Mesendoderm (in vitro differentiated cells): ENCODE data around the gene BTD.

Experiments
- DNase-seq: peaks from one replicate; pipeline ENCODE4 v3.0.0; 2013
- H2AK5ac ChIP-seq: 2 replicates; pipeline ENCODE4 v1.6.1; 2013; ENCODE audit warnings: low read length, inconsistent platforms
- H2BK120ac ChIP-seq: 2 replicates; pipeline ENCODE4 v1.6.1; 2013; ENCODE audit warnings: low read depth, mild to moderate bottlenecking, low read length, moderate library complexity, mixed read lengths
- H2BK15ac ChIP-seq: replicated peaks from 2 replicates; pipeline ENCODE4 v1.6.1; 2013; ENCODE audit warnings: low read depth, mild to moderate bottlenecking, moderate library complexity
- H2BK5ac ChIP-seq: 2 replicates; pipeline ENCODE4 v1.6.1; 2013; ENCODE audit warnings: low read length, inconsistent platforms
- H3K18ac ChIP-seq: 2 replicates; pipeline ENCODE4 v1.6.1; 2013; ENCODE audit warnings: mild to moderate bottlenecking, low read length, mixed read lengths
- H3K23ac ChIP-seq: one replicate; pipeline ENCODE4 v1.6.1; 2013; ENCODE audit warnings: low read length
- H3K27ac ChIP-seq: 2 replicates; pipeline ENCODE4 v1.5.1; 2013; ENCODE audit warnings: low read depth, mild to moderate bottlenecking, inconsistent platforms, low read length, moderate library complexity
- H3K27me3 ChIP-seq: 2 replicates; pipeline ENCODE4 v1.6.1; 2013; ENCODE audit warnings: low read length, control low read depth, mild to moderate bottlenecking, inconsistent platforms; ENCODE audit not compliant: insufficient read depth, poor library complexity
- H3K36me3 ChIP-seq: 2 replicates; pipeline ENCODE4 v1.6.1; 2013; ENCODE audit warnings: low read length, inconsistent platforms; ENCODE audit not compliant: control insufficient read depth, insufficient read depth
- H3K4ac ChIP-seq: one replicate; pipeline ENCODE4 v1.6.1; 2013; ENCODE audit warnings: low read depth, mild to moderate bottlenecking, low read length, moderate library complexity
- H3K4me1 ChIP-seq: 2 replicates; pipeline ENCODE4 v1.6.1; 2013; ENCODE audit warnings: low read depth, low read length, inconsistent platforms; ENCODE audit not compliant: control insufficient read depth
- H3K4me2 ChIP-seq: 2 replicates; pipeline ENCODE4 v1.6.1; 2013; ENCODE audit warnings: low read length
- H3K4me3 ChIP-seq: 2 replicates; pipeline ENCODE4 v1.5.1; 2013; ENCODE audit warnings: mild to moderate bottlenecking, low read length
- H3K56ac ChIP-seq: one replicate; pipeline ENCODE4 v1.6.1; 2013; ENCODE audit warnings: low read length
- H3K79me1 ChIP-seq: 2 replicates; pipeline ENCODE4 v1.6.1; 2013; ENCODE audit warnings: low read length, inconsistent platforms
- H3K79me2 ChIP-seq: 2 replicates; pipeline ENCODE4 v1.6.1; 2013; ENCODE audit warnings: mild to moderate bottlenecking, low read length; ENCODE audit not compliant: control insufficient read depth, insufficient read depth
- H3K9ac ChIP-seq: 2 replicates; pipeline ENCODE4 v1.6.1; 2013; ENCODE audit warnings: low read length, inconsistent platforms
- H4K5ac ChIP-seq: one replicate; pipeline ENCODE4 v1.6.1; 2013; ENCODE audit warnings: low read length
- H4K8ac ChIP-seq: one replicate; pipeline ENCODE4 v1.6.1; 2013; ENCODE audit warnings: low read depth, mild to moderate bottlenecking, control low read depth, low read length, moderate library complexity
- WGBS: extraction: QIAGEN DNeasy Blood & Tissue Kit; methylation state at CpG from one replicate; pipeline ENCODE4 v1.1.7; 2013; ENCODE audit warnings: low lambda C conversion rate, missing lambda C conversion rate; ENCODE audit not compliant: insufficient coverage; ENCODE audit errors: extremely low coverage; 5-methylcytosine and 5-hydroxymethylcytosine counted together

Gene BTD

DNA sequence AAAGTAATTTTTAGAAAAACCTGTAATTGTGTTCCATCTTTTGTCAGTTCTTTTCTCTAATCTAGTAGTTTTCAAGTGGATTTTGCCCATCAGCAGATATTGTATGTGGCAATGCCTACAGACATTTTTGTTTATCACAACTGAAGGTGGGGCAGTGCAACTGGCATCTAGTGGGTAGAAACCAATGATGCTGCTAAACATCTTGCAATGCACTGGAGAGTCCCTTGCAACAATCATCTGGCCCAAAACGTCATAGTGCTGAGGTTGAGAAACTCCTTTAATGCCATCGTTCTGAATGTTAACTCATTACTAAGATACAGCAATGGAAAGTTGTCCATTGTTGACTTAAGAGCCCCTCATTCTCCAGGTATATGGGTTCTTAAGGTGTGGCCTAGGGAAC is 80.1 kb downstream of the BTD start:
- no peaks in the 10 kb centered on the region for H3K27me3 ChIP-seq
- no peak overlapping the region for H3K27ac ChIP-seq
- no peak overlapping the region for H2BK120ac ChIP-seq
- no peak overlapping the region for H3K4ac ChIP-seq
- H2AK5ac ChIP-seq: no peak overlapping the region
- no peaks in the 10 kb centered on the region for H3K79me2 ChIP-seq
- no peak overlapping the region for H3K23ac ChIP-seq
- H2BK15ac ChIP-seq: no peak overlapping the region
- H2BK5ac ChIP-seq: no peak overlapping the region
- no peak overlapping the region for H3K9ac ChIP-seq
- no peak overlapping the region for H3K18ac ChIP-seq
- no CpG with 5 or more reads among the region's 2 CpGs for WGBS
- peaks cover 2% of the 10 kb centered on the region for H3K36me3 ChIP-seq
- no peak for DNase-seq
- H3K79me1 ChIP-seq: no peaks in the 10 kb centered on the region
- H3K4me2 ChIP-seq: no peak overlapping the region
- no peak overlapping the region for H4K5ac ChIP-seq
- H3K4me3 ChIP-seq: no peak overlapping the region
- no peak overlapping the region for H3K56ac ChIP-seq
- H4K8ac ChIP-seq: no peak overlapping the region
- no peaks in the 10 kb centered on the region for H3K4me1 ChIP-seq

DNA sequence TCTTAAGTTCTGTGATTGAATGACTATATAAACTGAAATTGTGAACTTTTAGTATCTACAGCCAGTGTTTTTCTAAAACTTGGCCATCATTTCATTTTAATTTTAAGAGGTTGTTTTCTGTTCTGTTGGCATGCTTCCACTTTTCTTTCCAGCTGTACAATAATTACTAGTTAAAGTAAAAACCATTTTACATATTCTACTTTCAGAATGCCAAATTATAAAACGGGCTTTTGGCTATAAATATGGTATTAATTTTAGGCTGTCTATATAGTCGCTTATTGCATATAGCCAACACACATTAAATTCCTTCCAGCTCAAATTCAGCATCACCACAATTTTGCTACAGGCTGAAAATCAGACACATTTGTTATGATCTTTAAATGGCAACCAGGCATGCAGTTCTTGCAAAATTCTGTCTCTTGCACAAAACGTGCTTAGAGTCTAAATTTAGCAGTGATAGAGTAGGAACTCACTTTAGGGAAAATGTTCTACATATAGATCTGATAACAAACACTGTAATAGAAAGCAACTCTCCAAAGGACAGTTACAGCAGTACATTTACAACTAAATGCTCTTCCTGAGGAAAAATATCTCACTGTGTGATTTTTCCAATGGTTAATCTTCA is 81.1 kb downstream of the BTD start:
- no peaks in the 10 kb centered on the region for H3K27me3 ChIP-seq
- H3K79me2 ChIP-seq: no peaks in the 10 kb centered on the region
- H2BK120ac ChIP-seq: no peak overlapping the region
- no peak overlapping the region for H3K4me2 ChIP-seq
- H2BK5ac ChIP-seq: no peak overlapping the region
- WGBS: no CpG with 5 or more reads among the region's 3 CpGs
- H4K5ac ChIP-seq: no peak overlapping the region
- H3K79me1 ChIP-seq: no peaks in the 10 kb centered on the region
- no peak overlapping the region for H3K18ac ChIP-seq
- no peak overlapping the region for H3K27ac ChIP-seq
- H3K4me1 ChIP-seq: no peaks in the 10 kb centered on the region
- peaks cover 2% of the 10 kb centered on the region for H3K36me3 ChIP-seq
- DNase-seq: no peak
- H3K23ac ChIP-seq: no peak overlapping the region
- H3K4me3 ChIP-seq: no peak overlapping the region
- H4K8ac ChIP-seq: no peak overlapping the region
- no peak overlapping the region for H3K9ac ChIP-seq
- no peak overlapping the region for H3K56ac ChIP-seq
- H2AK5ac ChIP-seq: no peak overlapping the region
- no peak overlapping the region for H2BK15ac ChIP-seq
- no peak overlapping the region for H3K4ac ChIP-seq

DNA sequence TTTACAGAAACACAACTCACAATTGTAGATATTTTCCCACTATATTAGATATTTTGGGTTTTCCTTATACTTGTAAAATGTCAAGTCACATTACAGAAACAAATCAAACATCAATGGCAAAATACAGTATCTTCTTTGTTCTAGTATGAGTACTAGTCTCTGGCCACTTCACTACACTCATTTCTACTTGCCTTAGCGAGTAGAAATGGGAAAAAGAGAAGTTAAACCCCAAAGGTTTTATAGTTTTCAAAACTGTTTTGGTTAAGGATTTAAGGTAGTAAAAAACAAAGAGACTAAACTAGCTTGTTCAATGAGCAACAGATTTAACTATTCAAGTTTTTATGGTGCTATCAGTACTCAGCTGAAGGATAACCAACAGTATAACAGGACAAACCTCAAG is 81.7 kb downstream of the BTD start:
- H3K27me3 ChIP-seq: no peaks in the 10 kb centered on the region
- no CpG with 5 or more reads among the region's 1 CpG for WGBS
- H3K79me2 ChIP-seq: no peaks in the 10 kb centered on the region
- no peak overlapping the region for H2BK5ac ChIP-seq
- H3K23ac ChIP-seq: no peak overlapping the region
- no peak overlapping the region for H3K9ac ChIP-seq
- no peak overlapping the region for H3K27ac ChIP-seq
- H3K56ac ChIP-seq: no peak overlapping the region
- no peak overlapping the region for H2BK15ac ChIP-seq
- no peak overlapping the region for H2BK120ac ChIP-seq
- DNase-seq: no peak
- H3K4ac ChIP-seq: no peak overlapping the region
- no peaks in the 10 kb centered on the region for H3K79me1 ChIP-seq
- H3K4me2 ChIP-seq: no peak overlapping the region
- no peak overlapping the region for H4K8ac ChIP-seq
- H4K5ac ChIP-seq: no peak overlapping the region
- H3K18ac ChIP-seq: no peak overlapping the region
- H2AK5ac ChIP-seq: no peak overlapping the region
- H3K4me3 ChIP-seq: no peak overlapping the region
- H3K36me3 ChIP-seq: peaks cover 2% of the 10 kb centered on the region
- H3K4me1 ChIP-seq: no peaks in the 10 kb centered on the region

DNA sequence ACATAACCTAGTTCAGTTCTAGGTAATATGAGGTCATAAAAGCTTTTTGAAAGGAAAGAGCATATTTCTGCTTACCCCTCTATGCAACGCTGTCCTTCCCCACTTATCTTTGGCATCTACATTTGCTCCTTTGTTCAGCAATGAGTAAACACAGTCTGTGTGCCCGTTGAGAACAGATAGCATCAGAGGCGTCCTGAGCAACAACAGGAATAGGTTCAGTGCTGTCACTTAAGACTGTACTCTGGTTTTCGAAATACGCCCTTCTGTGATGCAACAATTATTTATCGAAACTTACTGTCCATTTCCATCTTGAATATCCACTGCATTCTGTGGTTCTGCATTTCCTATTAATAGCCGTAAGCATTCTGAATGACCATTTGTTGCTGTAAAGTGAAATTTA is 84.4 kb downstream of the BTD start:
- H3K27ac ChIP-seq: no peak overlapping the region
- no peak overlapping the region for H2BK15ac ChIP-seq
- DNase-seq: no peak
- H3K4ac ChIP-seq: no peak overlapping the region
- H3K4me2 ChIP-seq: no peak overlapping the region
- no peak overlapping the region for H4K8ac ChIP-seq
- peaks cover 2% of the 10 kb centered on the region for H3K36me3 ChIP-seq
- no peak overlapping the region for H3K9ac ChIP-seq
- no peak overlapping the region for H2AK5ac ChIP-seq
- no peak overlapping the region for H4K5ac ChIP-seq
- H3K56ac ChIP-seq: no peak overlapping the region
- no peaks in the 10 kb centered on the region for H3K79me1 ChIP-seq
- WGBS: no CpG with 5 or more reads among the region's 7 CpGs
- H3K18ac ChIP-seq: no peak overlapping the region
- H3K79me2 ChIP-seq: no peaks in the 10 kb centered on the region
- H3K4me1 ChIP-seq: no peaks in the 10 kb centered on the region
- H3K27me3 ChIP-seq: no peaks in the 10 kb centered on the region
- H2BK120ac ChIP-seq: no peak overlapping the region
- no peak overlapping the region for H3K4me3 ChIP-seq
- no peak overlapping the region for H2BK5ac ChIP-seq
- H3K23ac ChIP-seq: no peak overlapping the region

DNA sequence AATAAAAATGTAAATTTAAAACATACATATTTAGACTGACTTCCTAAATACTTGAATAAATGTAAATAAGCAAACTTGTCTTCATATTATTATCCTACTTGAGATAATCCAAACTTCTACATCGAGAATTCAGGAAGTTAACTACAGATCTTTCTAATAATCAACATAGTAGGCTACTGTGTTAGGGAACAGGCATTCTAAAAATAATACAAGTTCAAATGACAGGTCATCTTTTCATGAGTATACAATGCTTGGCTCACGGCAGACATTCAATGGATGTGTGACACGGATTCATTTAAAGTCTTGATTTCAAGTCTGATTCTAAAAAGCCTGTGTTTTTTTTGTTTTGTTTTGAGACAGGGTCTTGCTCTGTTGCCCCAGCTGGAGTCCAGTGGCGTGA is 88.7 kb downstream of the BTD start:
- Histone ChIP-seq H2BK15ac (no peak overlapping the region), H3K9ac (no peak overlapping the region), H2AK5ac (no peak overlapping the region), H3K27me3 (no peaks in the 10 kb centered on the region), H3K36me3 (no peaks in the 10 kb centered on the region), H3K56ac (no peak overlapping the region), H4K8ac (no peak overlapping the region), H3K27ac (no peak overlapping the region), H4K5ac (no peak overlapping the region), H3K79me2 (no peaks in the 10 kb centered on the region), H3K4me1 (no peaks in the 10 kb centered on the region), H3K18ac (no peak overlapping the region), H2BK5ac (no peak overlapping the region), H3K4me2 (no peak overlapping the region), H3K23ac (no peak overlapping the region), H3K79me1 (no peaks in the 10 kb centered on the region), H3K4ac (no peak overlapping the region), H3K4me3 (no peak overlapping the region), H2BK120ac (no peak overlapping the region)
- DNase-seq: no peak
- no CpG with 5 or more reads among the region's 4 CpGs for WGBS

DNA sequence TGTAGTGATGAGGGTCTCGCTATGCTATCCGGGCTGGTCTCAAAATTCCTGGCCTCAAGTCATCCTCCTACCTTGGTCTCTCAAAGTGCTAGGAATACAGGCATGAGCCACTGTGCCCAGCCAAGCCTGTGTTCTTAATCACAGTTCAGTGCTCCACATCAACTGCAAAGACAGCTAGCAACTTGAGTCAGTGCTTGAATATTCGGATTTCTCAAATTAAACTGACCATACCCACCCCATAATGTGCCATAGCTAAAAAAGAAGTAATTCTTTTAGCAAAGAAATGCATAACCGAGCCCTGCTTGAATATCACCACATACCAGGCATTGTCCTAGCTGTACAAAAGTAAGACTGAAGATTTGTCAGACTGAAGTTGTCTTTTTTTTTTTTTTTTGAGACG is 89.2 kb downstream of the BTD start:
- no peak overlapping the region for H2BK5ac ChIP-seq
- H3K23ac ChIP-seq: no peak overlapping the region
- H3K79me2 ChIP-seq: no peaks in the 10 kb centered on the region
- H3K9ac ChIP-seq: no peak overlapping the region
- H3K36me3 ChIP-seq: no peaks in the 10 kb centered on the region
- H2BK120ac ChIP-seq: no peak overlapping the region
- H3K27ac ChIP-seq: no peak overlapping the region
- no peak overlapping the region for H3K56ac ChIP-seq
- no peaks in the 10 kb centered on the region for H3K79me1 ChIP-seq
- DNase-seq: no peak
- no peaks in the 10 kb centered on the region for H3K27me3 ChIP-seq
- H3K4me1 ChIP-seq: no peaks in the 10 kb centered on the region
- no peak overlapping the region for H4K8ac ChIP-seq
- H2BK15ac ChIP-seq: no peak overlapping the region
- no peak overlapping the region for H4K5ac ChIP-seq
- H3K4me2 ChIP-seq: no peak overlapping the region
- no peak overlapping the region for H3K4ac ChIP-seq
- H3K4me3 ChIP-seq: no peak overlapping the region
- H3K18ac ChIP-seq: no peak overlapping the region
- H2AK5ac ChIP-seq: no peak overlapping the region
- whole genome bisulfite sequencing: no CpG with 5 or more reads among the region's 5 CpGs
